Left renal pelvis (tissue), 4 donors: ENCODE results near the gene USP48. TPM values are rescaled to one million over a fixed set of nuclear protein-coding genes. Genes with fewer than 3 reads are reported as not detected.
"Not testable (repeated sequence)": the region's sequence is repeated elsewhere in the genome, so short reads cannot be mapped to it uniquely, and the experiment has no call there.

Experiments
- DNase-seq, 4 donors: peaks; one replicate each; pipeline ENCODE4 v3.0.0-alpha.2; 2013; ENCODE audit warnings: low read depth in 4 of 4, low spot score in 3 of 4
- polyA plus RNA-seq, 4 donors: library from polyadenylated mRNA; unstranded; fragments of 120-200 nt; gene quantifications; one replicate each; pipeline ENCODE4 v1.2.1, GENCODE V29; 2013; ENCODE audit not compliant: insufficient read length in 4 of 4

Gene USP48
- polyA plus RNA-seq, 4 donors, result 65.1 to 77.7 (median 70.3) TPM

DNA sequence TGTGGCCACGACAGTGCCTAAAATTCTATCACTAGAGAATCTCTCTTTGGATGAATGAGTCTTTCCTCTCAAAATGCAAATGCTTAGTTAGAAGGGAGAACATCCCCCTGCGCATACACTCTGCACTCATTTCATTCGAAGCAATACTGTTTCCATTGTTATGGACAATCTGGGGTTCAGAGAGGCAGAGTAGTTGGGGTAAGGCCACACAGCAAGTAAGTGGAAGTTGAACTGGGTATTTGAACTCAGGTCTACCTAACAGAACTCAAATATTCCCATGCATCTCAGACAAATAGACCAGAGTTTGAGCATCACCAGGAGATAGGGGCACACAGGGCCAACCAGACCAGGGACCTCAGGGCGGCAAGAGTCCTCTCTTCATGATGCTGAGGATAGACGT, 139.3 kb downstream of the USP48 start:
- DNase-seq, result no peak

DNA sequence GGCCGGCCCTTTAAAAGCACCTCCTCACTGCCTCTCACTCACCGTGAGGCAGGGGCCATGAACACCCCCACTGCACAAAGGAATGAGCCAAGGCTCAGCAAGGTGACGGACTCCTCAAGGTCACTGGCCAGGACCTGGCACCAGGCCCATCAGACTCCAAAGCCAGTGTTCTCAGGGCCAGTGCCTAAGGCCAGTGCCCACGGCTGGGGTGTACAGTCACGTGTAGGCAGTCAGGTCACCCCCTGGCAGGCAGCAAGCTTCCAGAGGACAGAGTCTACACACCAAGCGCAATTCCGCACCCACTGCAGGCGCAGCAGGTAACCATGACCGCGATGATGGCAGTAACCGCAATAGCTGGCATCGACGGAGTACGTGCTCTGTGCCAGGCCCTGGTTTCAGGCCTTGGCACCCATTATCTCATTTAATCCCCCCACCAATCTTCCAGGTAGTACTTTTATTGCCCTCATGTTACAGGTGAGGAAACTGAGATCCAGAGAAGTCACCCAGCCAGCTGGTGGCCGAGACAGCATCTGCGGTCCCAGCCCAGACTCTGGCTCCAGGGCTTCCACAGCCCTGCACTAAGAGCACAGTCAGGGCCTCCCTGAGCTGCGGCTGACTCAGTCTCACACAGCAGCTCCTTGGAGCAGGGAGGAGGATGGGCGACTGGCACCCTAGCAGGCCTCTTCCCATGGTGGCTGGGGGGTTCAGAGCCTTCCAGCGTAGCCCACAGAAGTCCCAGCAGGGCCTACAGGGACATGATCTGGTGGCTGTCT, 140.8 kb downstream of the USP48 start:
- DNase-seq, result no peak

DNA sequence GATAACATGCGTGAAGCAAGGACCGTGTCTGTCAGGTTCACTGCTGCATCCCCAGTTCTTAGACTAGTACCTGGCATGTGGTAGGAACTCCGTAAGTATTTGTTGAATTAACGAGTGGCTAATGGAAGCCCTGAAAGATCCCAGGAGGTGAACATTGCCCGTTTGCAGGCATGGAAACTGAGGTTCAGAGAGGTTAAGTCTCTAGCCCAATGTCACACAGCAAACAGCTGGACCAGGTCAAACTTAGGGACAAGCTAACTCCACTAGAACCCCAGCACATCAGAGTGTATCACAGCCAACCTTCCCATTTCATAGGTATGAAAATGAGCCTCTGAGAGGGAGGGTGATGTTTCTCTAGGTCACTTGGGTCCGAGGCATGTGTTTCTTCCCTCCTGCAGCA, 141.4 kb downstream of the USP48 start:
- DNase-seq, result no peak

DNA sequence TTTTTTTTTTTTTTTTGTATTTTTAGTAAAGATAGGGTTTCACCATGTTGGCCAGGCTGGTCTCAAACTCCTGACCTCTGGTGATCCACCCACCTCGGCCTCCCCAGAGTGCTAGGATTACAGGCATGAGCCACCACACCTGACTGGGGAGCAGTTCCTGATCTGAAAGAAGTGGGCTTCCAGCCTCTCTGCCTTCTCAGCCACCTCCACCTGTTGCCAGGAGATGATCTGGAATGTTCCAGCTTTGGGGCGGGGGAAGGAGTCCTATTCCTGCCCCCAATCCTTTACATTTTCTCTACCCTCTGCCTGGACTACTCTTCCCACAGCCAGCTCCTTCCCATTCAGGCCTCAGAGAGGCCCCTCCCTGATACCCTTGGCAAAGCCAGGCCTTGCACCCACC, 141.9 kb downstream of the USP48 start:
- DNase-seq, result no peak

DNA sequence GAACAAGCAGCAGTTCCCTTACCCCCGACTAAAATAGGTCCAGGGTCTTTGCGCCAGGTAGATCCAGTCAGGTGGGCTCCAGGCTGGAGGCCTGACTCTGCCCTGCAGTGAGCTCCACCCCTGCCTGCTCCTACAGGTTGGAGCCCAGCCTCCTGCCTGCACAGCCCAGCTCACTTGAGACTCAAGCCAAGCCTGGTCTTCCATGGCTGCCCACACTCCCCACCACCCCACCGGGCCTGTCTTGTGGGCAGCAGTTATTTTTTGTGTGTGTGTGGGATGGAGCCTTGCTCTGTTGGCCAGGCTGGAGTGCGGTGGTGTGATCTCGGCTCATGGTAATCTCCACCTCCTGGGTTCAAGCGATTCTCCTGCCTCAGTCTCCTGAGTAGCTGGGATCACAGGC, 142.3 kb downstream of the USP48 start:
- DNase-seq, result no peak

DNA sequence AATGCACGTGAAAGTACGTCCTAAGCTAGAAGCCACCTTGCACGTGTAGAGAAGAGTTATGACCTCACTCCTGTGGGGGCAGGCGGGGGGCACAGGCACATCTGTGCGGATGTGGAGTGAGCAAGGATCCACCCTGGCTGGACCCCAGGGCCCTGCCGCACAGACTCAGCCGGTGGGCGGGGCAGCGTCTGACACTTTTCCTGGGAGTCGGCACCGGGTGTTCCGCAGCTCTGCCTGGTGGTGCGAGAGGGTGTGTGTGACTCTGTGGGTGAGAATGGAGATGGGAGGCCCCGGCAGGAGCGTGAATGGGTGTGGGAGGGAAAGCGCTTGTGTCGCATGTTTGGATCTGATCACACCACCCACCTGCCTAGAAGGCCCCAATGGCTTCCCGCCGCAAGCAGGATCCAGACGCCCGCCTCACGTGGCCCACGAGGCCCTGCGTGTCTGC, 143.3 kb downstream of the USP48 start:
- DNase-seq, result no peak

DNA sequence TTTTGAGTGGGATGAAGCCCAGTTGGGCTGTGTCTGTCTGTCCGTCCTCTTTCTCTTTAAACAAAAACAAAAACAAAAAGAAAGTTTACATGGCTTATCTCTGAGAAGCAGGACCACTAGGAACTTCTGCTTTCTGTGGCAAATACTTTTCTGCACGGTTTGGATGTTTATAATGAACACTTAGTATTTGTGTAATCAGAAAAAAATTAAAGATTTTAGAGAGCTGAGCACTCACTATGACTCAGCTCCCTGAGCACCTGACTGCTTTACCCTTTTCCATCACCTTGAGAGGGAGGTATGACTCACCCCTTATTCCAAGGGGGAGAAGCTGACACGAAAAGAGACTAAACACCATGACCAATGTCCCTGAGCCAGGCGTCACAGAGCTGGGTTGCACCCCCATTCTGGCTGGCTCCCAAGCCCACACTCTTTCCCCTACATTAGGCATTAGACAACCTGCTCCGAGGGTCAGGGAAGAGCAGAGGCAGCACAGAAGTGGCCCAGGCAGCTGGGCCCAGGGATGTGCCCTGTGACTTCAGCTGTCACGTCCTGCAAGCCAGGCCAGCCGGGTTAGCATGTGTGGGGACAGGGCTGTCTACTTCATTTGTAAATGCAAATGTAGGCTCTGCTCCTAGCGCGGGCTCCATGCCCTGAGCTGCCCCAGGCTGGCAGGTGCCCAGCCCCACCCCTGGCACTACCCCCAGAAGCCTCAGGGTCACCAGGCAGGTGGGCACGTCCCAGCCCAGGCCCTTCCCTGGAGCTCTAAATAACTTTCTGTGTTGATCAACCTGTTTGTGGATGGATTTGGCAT, 144.2 kb downstream of the USP48 start:
- DNase-seq, result no peak

DNA sequence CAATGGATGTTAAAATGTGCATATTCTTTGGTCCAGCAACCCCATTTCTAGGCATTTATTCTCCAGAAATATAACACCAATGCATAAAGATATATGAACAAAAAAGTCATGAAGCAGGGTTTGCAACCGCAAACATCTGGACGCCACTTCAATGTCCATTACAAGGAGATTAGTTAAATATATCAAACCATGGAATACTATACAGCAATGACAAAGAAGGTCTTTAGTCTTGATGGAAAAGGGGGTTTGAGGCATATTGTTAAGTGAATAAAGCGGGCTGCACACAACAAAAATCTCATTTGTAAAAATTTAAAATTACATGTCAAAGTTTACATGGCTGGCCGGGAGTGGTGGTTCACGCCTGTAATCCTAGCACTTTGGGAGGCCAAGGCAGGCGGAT, 145.4 kb downstream of the USP48 start:
- DNase-seq, result no peak

DNA sequence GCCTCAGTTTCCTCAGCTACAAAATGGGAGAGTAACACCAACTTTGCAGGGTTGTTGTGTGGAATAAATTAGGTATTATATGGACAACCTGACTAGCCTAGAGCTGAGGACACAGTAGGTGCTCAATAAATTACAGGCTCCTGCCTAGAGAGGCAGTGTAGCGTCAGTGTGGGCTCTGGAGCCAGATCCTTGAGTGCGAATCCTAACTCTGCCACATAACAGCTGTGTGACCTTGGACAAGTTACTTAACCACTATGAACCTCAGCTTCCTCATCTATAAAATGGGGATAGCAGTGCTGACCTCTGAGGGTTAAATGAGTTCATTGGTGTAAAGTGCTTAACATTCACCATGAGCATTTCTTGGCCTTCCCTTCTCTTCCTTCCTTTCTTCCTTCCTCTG, 146.9 kb downstream of the USP48 start:
- no peak for DNase-seq

DNA sequence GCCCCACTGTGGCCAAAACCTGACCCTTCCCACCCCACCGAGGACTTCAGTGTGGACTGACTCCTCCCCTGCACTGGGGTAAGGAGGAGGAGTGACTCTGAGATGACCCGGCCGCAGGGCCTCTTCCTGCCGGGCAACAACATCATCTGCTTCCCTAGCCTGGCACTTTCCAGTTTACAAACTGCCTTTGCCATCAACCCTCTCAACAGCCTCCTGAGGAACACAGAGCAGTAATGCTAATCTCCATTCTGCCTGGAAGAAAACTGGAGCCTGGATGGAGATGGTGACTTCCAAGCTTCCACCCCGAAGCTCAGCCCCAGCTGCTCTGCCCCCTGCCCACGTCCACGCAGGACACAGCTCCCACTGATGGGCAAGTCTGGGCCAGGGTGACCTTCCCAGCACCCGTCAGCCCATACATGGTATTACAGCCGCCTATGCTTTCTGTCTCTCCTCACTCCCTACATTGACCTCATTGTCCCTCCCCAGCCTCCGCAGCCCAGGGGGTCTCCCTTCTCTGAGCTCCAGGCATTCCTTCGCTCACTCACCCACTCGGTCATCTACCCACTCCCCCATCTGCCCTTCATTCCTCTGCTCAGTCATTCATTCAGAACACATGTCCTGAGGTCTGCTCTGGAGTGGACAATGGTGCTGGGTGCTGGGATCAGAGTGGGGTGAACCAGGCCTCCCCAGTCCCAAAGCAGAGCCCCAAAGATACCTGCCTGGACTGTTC, 148.0 kb downstream of the USP48 start:
- DNase-seq, result no peak

DNA sequence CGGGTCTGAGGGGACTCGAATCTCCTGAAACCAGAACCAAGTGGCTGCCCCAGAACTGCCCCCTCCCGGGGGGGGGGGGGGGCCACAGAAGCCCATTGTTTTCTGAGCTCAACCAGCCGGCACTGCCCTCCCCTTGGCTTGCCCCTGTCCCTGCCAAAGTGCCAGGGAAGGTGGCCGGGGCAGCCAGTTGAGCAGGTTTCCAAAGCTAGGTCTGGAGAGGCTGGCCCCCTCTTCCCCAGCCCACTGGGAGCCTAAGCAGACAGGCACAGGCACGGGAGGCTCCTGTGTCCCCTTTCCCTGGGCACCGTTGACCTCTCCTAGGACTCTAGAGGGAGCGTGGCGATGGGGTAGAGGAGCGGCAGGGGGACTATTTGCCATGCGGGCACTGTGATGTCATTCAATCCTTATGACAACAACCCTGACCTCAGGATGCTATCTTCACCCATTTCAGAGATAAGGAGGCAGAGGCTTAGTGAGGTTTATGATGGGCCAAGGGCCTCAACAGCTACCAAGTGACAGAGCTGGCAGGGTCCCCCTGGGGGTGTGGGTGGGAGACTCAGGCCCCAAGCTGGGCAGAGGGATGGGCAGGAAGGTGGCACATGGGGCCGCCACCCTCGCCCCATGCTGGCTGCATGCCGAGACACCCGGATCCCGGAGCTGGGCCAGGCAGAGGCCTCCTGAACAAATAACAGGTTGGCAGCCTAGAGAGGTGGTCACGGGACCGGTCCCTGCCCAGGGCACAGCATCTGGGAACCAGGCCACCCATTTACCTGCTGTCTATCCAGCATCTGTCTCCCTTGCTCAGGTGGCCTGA, 148.8 kb downstream of the USP48 start:
- no peak for DNase-seq

DNA sequence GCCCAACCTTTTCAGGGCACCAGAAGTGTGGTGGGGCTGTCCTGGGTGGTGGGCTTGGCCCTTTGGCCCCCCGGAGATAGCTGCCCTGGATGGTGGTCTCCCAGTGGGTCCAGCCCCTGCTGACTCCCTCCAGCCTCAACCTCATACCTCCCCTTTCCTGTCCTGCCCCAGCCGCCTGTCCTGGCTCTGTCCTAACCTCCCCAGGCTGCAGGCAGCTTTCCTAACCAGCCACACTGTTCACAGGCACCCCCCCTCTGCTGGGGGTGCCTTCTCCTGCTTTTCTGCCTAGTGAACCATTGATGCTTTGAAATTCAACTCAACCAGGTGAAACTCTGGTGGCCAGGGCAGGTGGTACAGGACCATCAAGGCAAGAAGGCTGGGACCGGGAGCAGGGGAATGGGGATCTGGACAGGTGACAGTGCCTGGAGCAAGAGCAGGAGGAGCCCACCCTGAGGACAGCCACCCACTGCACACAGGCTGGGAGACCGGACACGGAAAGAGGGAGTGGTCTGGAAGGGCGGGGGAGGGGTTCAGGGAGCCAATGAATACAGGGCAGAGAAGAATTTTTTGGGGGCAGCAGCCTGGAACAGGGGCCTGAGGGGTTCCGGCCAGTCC, 149.7 kb downstream of the USP48 start:
- no peak for DNase-seq

DNA sequence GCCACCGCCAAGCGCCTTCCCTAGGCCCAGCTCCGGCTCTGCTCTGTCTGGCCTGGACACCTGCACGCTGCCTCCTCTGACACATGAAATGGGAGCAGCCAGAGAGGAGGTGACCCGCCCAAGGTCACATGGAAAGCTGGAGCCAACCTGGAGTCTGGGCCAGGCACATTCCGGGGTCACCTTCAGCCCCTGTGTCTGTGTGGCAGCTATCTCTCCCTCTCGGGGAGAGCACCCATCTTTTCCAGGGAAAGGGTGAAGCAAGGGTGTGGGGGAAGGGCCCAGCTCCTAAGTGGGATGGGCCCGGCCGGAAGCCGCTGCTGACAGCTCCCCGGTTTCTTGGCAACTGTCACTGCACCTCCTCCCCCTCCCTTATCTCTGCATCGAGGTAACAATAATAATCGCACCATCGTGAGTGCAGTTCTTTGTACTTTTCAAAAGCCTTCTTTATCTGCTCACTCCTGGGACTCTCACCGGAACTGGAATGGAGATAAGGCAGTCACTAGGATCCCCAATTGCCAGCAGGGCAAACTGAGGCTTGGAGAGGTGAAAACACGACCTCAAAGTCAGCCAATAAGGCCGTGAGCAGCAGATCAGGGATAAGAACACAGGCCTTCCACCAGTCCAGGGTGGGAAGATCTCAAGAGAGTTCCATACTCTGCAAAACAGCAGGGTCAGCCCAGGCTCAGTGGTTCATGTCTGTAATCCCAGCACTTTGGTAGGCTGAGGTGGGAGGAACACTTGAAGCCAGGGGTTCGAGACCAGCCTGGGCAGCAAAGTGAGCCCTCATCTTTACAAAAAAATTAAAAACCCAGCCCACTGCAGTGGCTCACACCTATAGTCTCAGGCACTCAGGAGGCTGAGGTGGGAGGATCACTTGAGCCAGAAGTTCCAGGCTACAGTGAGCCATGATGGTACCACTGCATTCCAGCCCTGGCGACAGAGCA, 150.7 kb downstream of the USP48 start:
- no peak for DNase-seq

DNA sequence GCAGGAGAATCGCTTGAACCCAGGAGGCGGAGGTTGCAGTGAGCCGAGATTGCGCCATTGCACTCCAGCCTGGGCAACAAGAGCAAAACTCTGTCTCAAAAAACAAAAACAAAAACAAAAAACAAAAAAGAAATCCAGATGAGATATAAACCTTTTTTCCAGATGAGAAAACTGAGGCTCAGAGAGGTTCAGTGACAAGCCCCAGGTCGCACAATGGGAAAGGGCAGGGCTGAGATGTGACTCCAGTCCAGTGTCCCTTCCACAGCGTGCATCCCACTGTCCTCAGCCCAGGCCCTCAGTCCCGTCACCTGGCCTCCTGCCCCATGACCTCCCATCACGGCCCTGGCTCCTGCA, 151.4 kb downstream of the USP48 start:
- DNase-seq, result not testable (repeated sequence)

DNA sequence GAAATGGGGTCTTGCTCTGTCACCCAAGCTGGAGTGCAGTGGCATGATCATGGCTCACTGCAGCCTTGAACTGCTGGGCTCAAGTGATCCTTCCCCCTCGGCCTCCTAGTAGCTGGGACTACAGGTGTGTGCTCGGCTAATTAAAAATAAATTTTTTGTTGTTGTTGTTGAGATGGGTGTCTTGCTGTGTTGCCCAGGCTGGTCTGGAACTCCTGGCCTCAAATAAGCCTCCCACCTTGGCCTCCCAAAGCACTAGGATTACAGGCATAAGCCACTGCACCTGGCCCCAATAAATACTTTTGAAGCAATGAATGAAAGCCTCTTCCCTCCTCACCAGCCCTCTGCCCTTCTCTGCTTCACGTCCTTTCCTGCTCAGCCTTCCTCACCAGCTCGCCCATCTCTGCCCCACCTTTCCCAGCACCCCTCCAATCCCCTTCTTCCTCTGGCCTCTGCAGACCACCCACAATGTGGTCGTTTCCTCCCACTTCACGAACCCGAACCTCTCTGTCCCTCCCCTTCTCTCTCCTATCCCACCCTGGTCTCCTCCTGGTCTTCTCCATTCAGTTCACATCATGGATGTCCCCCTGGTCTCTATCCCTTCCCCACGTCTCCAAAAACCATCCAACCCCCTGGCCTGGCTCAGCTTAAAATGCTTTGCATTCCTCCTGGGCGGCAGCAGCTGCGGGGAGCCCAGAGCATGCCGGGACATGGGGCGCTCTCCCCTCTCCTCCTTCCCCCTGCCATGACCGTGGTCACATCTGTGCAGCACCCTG, 152.2 kb downstream of the USP48 start:
- no peak for DNase-seq

DNA sequence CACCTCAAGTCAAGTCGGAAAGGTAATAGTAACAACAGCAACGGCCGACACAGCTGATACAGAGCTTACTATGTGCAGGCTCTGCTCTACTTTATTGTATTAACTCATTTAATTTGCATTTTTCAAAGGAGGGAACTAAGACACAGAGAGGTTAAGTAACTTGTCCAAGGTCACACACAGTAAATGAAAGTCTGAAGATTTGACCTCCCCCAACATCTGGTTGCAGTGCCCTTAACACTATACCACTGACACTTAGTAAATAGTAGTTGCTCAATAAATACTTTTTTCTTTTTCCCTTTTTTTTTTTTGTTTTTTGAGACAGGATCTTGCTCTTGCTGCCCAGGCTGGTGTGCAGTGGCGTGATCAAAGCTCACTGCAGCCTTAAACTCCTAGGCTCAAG, 153.0 kb downstream of the USP48 start:
- DNase-seq, result no peak

DNA sequence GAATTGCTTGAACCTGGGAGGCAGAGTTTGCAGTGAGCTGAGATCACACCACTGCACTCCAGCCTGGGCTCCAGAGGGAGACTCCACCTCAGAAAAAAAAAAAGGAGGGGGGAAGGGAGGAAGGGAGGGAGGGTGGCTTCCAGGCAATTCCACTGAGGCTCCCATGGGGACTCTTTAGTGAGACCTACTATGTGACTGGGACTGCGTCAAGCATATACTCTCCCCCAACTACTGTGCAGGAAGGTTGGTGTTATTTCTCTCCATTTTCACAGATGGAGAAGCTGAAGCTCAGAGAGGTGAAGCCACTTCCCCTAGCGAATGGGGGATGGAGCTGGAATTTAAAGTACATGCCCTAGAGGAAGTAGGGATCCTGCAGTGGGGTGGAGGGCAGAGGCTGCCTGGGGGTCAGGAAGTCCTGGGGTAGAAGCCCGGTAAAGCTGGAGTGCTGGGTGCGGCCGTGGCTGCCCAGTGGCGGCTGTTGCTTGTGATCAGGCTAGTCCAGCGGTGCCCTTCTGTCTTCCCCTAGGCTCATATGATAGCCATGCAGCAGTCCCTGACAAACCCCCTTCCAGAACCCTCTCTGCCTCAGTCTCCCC, 154.1 kb downstream of the USP48 start:
- DNase-seq, result no peak
